ENCODE measurements around the gene LRRC8D. TPM values are rescaled to one million over a fixed set of nuclear protein-coding genes. Genes with fewer than 3 reads are reported as not detected.
A peak's percentile ranks its signal among the peaks of the same experiment; 100 is the strongest.

LRRC8D gene
- total RNA-seq, 1 experiment from 2014 or later: 18.0 TPM

DNA sequence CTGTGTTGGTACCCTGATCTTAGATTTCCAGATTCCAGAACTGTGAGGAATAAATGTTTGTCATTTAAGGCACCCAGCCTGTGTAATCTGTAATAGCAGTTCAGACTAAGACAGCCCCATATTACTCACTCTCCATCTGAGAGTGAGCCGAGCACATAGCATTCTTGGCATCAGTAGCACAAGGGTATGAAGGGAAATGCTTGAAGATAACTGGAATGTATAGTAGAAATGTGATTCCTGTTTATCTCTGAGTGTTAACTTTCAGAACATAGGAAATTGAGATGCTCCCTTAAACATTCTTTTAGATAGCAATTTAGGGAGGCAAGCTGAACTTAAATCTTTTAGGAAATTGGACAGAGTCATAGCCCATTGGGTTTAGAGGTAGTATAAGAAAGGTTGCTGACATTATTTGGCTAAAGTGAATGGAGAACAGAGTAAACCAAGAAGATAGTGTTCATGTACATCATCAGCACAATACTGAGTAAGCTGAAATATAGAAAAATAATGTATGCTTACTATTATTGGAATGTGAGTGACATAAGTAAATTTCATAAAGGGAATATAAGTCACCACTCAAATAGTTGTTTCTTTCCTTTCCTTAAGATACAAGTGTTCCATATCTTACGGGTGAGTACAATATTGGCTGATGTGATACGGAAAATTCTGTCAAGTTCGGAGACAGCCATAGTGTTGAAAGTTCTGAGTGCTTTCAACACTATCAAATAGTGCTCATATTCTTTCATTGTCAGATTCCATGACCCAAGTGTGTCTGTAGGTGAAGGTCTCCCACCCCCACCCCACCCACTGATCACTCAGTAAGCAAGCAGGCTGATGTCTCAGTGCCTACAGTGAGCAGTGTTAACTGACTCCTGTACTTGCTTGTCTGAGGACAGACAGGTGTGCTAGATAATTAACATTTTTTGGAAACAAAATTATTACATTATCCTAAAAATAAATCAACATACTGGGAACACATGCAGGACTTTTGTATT, 73.7 kb downstream of the LRRC8D start:
- peak; percentile 70 for DNase-seq (ENCODE audit: low read depth)

DNA sequence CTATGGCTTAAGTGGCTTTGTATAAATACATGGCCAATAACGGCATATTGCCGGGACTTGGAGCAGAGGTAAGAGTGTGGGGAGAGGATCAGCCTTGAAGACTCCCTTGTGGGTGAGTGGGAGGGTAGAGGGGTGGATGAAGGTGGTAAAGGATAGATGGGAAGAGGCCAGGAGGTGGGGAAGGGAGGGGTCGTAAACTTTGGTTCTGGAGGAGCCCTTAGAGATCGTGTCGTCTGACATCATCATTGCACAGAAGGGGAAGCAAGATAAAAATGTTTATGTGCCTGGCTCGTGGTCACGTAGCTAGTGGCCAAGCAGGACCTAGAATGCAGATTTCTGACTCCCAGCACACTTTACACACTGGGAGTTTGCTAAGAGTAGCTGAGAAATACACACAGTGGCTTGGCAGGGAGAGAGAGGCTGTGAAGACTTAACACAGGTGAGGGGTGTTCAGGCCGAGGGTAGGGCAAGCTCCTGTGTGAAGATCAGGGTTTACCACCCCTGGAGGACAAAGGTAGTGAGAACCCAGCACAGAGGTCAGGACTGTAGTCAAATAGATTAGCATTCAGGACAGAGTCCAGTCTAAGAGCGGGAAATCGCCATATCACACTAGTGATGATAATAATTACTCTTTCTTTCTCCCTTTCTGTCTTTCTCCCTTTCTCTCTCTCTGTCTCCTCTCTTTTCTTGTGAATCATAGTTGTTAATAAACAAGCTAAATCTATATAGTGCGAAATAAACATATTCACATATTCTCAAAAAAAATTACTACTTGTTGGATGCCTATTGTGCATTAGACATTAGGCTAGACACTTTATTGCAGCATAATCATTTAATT, 75.5 kb downstream of the LRRC8D start:
- DNase-seq (ENCODE audit: low read depth): no peak

DNA sequence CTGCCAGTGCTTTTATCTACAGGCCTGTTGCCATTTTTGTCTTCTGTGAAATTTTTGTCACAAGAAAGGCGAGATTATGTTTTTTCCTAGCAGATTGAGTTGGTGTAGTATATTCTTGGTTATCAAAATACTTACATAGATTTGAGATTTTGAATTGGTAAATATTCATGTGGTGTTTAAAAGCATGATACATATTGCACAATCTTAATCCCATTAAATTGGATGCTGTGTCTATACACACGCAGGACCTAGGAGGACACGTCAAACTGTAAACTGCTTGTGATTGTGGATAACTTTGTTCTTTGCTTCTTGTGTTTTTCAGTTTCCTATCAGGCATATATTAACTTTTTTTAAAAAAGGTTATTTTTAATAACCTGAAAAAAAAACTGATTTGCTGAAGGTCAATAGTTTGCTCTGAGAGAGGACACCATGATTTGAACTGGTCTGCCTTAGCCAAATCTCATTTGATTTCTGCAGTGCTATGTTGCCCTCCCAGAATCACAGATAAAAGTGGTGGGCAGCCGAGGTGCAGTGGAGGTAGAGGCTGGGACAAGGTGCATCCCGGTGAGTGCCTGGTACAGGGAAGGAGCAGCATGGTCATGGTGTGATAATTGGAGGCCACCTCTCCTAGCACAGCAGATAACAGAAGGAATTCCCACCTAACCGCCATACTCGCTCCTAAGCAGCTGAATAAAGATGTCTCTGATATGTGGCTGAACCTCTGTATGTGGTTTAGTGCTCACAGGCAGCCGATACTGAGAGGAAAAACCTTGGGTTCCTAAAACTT, 76.7 kb downstream of the LRRC8D start:
- DNase-seq (ENCODE audit: low read depth): no peak

DNA sequence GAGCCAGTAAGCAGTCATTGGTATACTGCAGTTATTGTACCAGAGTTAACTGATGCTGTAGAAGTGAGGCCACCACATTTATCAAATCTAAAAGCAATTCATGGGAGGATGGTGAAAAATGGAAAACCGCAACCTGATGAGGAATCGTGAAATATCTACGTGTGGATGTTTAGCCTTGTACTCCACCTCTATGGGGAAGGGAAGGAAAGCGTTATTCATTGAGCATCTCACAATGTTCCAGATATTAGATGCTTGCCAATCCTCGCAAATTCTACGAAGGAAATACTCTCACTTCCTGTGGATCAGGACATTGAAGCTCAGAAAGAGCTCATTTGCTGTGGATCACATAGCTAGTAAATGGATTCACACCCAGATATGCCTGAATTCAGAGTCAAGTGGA, 77.3 kb downstream of the LRRC8D start:
- no peak for DNase-seq (ENCODE audit: low read depth)

DNA sequence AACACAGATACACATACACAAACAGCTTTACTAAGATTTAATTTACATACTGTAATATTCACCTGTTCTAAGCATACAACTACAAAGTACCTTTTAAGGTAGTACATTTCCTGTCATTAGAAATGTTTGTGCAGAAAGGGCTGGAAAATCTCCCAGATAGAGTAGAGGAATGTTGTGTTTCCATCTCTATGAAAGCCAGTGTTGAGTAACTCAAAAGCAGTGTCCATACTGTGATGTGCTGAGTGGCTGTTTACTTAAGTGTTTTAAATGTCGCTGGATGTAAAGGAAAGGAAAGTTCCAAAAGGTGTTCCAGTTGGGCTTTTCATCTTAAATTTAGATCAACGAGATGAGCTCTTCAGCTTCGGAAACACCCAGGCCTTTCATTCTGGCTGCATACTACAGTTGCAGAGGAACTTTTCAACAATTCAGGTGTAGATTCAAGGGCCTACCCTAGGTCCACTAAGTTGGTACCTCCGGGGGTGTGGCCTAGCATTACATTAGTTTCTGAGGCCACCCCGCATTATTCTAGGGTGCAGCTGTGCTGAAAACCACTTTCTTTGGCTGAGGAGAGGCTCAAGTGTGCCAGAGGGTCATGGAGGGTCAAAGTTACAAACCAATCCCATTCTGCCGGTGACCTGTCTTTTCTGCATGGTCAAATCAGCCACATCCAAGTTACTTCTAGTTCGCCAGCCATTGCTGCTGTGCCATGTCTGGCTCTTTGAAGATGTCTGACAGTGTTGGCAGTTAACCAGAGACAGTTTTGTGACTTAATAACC, 78.1 kb downstream of the LRRC8D start:
- DNase-seq (ENCODE audit: low read depth): no peak

DNA sequence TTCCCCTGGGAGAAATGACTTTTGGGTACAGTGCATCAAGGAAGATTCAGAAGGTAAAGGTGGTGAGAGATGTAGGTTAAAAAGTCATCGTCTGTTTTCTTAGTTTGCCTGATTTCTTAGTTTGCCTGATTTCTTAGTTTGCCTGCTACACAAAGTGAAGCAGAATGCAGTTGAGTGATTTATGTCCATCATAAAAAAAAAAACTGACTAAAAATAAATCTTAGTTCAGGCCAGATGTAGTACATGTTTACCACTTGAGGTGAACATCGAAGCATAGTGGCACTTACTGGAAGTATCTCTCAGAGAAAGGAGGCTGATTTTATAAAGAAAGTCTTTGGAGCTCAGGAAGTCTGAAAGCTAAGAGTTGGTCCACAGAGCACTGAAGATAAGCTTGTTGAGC, 79.5 kb downstream of the LRRC8D start:
- DNase-seq (ENCODE audit: low read depth): no peak

DNA sequence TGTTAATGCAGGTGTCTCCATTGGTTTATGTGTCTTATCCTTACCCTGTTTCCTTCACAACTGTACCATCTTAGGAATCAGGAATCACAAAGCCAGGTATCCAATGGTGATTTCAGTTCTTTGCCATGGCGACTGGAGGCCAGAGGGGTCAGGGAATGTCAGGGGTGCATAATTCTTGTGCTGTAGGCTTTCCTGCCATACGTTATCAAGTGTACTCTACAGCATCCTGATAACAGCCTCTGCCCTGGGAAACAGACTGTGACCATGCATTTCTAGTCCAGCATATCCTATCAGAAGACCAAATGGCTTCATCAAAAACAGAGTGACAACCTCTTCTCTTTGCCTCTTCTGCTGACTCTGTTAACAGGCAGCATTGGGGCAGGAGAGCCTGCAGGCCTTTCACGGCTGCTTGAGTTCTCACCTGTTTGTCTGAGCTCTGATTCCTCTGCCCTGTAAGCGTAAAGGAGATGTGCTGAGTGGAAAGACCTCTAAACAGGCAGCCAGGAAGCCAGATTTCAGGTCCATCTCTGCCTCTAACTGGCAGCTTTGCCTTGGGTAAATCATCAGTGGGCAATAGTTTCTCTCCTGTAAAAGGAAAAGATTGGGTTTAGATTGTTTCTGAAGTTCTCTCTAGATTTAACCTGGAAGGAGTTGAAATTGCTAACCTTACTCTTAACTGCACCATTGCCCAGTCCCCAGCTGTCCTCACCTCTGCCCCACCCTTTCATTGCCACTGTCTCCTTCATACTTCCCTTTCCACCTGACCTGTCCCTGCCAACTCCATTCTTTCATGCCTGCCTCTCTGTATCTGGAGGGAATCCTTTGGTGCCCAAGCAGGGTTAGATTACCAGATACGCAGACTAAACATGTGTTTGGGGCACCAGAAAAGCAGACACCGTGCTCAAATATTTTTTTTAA, 80.2 kb downstream of the LRRC8D start:
- no peak for DNase-seq (ENCODE audit: low read depth)

DNA sequence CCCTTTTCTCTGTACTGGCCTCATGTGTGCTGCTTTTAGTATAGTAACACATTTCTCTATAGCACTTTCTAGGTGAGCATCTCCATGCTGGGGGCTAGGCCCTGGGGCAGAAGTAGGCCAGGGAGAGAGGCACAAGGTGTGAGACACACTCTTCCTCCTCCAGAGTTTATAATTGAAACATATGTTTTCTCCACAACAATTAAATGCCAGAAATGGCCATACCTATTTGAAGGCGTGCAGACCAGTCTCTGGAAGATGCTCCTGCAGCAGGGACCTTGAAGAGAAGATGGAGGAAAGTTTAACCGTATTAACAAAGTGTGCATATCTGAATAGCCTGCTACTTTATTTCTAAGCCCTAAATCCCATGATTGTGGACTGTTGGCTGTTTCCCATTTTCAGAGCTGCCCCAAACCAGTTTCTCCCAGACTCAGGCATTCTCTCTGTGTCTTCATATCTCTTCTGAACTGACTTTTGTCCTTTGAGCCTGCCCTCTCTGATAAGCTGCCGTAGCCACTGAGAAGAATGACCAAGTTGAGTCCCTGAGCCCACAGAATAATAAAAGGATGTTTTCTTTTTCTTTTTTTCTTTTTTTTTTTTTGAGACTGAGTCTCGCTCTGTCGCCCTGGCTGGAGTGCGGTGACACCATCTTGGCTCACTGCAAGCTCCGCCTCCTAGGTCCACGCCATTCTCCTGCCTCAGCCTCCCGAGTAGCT, 81.3 kb downstream of the LRRC8D start:
- DNase-seq (ENCODE audit: low read depth): no peak

DNA sequence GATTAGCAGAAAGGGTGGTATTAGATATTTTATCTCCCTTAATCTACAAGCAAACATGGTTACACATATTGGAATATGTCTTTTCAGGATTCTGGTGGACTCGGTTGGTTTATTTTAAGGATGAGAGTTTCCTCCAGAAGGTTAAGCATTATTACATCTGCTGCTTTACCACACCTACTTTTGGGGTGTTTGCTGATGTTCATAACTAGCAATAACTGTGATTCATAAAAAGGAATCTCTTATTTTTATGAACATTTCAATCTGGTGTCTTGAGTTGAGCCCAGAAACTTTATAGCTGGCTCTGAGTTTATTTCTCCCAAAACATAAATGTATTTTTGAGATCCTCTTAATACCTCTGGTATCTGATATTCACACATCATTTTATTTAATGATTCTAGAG, 82.7 kb downstream of the LRRC8D start:
- no peak for DNase-seq (ENCODE audit: low read depth)

DNA sequence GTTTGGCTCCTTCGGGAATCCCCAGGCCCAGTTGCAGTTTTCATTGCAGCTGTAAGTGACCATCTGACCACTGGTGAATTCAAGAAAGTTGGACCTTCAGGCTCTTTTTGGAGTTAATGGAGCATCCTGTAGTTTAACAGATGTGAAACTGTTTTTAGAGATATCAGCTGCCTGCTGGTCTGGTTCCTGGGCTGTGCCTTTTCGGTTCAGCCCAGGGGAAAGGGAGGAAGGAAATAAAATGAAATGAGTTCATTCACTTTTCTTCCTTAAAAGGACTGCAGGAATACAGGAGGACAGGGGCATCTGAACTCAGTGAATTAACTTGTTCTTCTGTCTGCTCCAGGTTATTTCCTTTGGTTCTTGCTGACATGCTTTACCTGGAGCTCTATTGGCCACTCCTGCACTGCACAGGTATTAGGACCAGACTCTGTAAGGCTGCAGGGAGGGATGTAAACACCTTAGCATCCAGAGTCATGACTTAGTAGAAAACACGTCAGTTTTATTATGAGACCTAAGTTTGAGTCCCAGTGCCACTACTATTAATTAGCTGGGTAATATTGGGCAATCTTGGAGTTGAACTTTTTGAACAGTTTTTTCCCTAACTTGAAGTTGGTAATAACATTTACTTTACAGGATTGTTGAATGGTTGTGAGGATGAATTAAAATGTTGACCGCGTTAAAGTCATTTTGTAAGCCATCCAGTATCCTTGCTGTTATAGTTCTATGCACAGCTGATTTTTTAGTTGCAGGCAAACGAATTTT, 83.6 kb downstream of the LRRC8D start:
- peak; percentile 57 for DNase-seq (ENCODE audit: low read depth)

DNA sequence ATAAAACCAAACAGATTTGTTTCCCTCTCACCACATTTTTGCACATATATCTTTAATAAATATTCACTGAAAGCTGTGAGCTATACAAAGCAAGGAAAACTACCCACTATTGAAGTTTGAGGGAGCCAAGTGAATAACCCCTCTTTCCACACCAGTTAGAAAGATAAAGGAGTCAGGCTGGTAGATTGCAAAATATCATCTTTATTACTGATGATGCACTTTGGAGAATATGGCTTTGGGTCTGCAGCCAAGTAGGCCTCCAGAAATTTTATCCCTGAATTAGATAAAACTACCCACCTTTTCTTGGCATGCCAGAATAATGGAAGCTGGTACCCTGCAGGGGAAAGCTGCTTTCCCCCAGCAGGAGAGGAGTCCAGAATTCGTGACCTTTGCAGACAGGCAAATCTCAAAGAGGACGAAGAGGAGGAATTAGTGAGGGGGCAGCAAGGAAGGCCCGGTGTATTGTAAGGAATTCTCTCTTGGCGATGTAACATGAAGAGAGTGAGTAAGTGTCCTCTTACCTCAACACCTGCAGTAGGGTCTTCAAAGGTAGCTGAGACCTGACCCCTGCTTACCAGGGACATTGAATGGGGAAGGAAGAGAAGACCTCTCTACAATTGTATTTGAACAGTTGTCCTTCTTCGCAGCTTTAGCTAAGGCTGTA, 84.7 kb downstream of the LRRC8D start:
- no peak for DNase-seq (ENCODE audit: low read depth)

DNA sequence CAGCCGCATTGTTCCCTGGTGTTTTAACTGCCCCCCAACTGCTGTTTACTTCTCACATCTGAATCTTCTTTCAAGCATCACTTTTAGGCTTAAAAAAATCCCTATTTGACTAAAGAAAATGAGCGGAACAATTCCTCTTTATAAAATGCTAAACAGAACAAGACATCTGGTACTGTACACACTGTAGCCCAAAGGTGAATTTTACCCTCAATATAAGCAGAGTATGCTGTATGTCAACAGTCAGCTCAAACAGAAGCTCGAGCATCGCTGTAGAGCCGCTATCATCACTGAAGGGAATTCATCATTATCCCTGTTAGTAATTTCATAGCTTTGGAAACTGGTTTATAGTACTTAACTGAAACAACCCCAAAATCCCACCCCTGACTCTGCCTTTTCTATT, 85.3 kb downstream of the LRRC8D start:
- DNase-seq (ENCODE audit: low read depth): no peak

DNA sequence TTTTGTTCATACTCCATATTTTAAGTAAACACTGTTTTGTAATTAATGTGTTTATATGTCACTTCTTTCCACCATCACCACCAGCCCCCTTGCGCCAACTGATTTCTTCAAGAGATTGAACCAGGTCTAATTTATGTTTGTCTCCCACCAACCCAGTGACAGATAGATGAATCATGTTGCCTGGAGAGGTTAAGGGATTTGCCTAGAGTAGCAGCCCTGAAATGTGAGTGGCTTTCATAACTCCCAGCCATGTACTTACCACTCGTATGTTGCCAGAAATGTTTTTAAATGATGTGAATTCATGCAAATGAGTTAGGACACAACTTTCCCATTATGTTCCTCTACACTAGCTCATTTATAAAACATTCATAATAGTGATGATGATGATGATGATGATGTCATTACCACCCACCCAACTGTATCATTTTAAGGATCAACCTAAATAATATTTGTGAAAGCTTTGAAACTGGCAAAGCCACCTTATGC, 86.9 kb downstream of the LRRC8D start:
- peak; percentile 76 for DNase-seq (ENCODE audit: low read depth)

DNA sequence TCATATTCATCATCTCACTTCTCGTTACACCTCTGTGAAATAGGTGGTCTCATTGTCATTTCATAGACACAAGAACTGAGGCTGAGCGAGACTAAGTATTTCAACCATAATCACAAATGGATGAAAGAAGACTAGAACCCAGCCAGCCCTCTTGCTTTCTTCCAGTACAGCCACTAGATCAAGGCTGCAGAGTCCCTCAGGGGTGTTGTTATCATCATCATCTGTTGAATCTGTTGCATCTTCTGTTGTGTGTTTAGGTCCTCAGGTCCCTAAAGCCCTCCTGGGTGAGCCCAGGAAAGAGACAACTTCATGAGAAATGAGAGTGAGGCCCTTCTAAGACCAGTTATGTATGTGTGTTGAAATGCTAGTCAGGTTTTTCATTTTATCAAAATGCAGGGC, 87.4 kb downstream of the LRRC8D start:
- DNase-seq (ENCODE audit: low read depth): no peak

DNA sequence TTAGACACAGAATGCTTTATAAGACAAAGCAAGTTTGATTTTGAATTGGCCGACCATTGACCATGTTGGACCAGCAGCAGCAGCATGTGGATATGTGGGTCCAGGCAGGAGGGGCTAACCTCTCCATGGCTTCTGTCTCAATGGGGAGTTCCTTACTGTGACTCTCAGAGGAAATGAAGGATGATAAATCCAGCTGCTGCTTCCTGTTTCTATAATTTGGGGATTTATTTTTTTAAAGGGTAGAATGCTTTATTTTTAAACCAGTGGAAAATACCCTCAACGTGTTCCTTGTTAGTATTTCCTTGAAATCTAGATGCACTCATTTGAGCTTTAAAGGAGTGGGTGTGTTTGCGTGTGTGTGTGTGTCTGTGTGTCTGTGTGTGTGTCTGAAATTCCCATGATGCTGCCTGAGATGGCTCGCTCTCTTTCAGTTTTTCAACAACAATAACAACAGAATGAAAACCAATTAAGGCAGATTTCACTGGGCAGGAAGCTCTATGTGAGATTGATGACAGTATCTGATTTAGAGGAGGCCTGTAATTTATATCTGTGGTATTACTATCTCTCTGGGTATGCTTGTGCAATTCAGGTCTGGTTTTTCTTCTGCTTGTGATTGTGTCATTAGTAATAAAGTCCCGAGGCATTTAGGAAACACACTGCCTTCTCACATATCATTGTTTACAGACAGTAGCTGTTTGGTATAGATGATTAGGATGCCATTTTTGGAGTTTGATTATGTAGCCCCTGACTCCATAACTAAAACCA, 88.0 kb downstream of the LRRC8D start:
- peak; percentile 72 for DNase-seq (ENCODE audit: low read depth)

DNA sequence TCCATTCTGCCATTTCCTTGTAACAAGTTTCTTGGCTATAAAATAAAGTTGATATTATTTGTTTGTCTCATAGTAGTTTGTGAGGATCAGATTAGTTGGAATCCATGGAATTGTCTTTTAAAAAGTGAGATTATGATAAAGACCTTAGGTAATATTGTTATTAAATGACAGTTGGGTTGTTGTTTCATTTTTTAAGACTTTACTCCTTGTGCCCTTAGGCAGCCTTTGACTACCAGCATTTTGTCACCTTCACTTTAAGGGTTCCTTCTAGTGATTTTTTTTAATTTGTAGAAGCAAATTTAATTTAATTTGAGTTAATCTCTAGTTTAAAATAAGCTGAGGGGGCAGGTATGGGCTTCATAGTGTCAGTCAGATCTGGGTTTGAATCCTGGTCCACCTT, 89.4 kb downstream of the LRRC8D start:
- DNase-seq (ENCODE audit: low read depth): no peak

DNA sequence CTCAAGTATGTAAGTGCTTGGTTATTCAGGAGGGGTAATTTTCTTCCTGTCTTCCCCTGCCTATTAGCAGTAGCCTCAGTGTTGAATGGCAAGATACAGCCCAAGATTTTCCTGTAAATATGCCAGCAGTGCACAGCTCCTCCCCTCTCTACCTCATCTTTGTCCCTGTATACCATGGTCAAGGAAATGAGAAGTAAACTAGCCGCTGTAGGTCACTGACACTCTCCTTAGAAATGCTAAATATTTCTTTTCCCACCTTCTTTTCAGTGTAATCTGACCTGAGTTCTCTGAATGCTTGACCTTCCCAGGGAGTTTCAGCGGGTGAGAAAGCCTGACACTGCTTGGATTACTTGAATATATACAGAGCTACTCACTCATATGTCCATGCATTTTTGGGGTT, 89.9 kb downstream of the LRRC8D start:
- DNase-seq (ENCODE audit: low read depth): peak; percentile 47
